ENCODE measurements around the gene TOMM34.

DNA sequence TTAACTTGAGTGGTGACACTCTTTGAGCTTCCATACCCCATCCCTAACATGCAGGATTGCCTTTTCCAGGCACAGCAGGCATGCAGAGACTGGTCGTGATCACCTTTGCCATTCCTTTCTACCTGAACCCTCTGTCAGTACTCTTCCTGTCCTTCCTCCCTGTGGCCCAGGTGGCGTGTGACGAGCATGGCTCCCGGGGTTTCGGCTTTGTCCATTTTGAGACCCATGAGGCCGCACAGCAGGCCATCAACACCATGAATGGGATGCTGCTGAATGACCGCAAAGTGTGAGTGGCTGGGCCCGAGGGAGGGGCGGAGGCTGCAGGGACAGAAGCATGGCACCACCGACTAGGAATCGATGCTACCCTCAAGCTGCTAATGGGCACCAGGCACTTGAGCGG is 43.6 kb downstream of the TOMM34 start:
- no peak for TF ChIP-seq EZH2phosphoT487 (IDR thresholded peaks at IDR 0.05; ENCODE audit: insufficient read depth, low read depth)
- TF ChIP-seq EZH2 (IDR thresholded peaks at IDR 0.05; ENCODE audit: insufficient read depth, poor library complexity, severe bottlenecking), result no peak
